Neural cell (in vitro differentiated cells): ENCODE measurements around the gene RNASE7. TPM values are rescaled to one million over a fixed set of nuclear protein-coding genes. Genes with fewer than 3 reads are reported as not detected.

Source experiments
- H2AFZ ChIP-seq: fragments of 200-600, 300-800 bp; sonication (generic), shearing (Covaris generic); 2 replicates; pipeline ENCODE4 v1.6.0; 2014; ENCODE audit warnings: low read depth, mild to moderate bottlenecking, antibody characterized with exemption, low read length, moderate library complexity
- H3F3A ChIP-seq: fragments of 200-600 bp; shearing (Covaris generic); 2 replicates; pipeline ENCODE4 v1.6.1; 2016; ENCODE audit warnings: mild to moderate bottlenecking, moderate library complexity, mixed read lengths, antibody characterized with exemption, low read length; ENCODE audit not compliant: insufficient read depth, poor library complexity, severe bottlenecking
- H3K27ac ChIP-seq: fragments of 200-600, 300-800 bp; sonication (generic), shearing (Covaris generic); 2 replicates; pipeline ENCODE4 v1.5.1; 2014; ENCODE audit warnings: mild to moderate bottlenecking, low read length, moderate library complexity
- H3K27me3 ChIP-seq: fragments of 300-800, 200-600 bp; sonication (generic), shearing (Covaris generic); 2 replicates; pipeline ENCODE4 v1.6.0; 2014; ENCODE audit warnings: mild to moderate bottlenecking, low read depth, low read length, moderate library complexity; ENCODE audit not compliant: insufficient read depth
- H3K36me3 ChIP-seq: fragments of 300-800, 200-600 bp; sonication (generic), shearing (Covaris generic); 2 replicates; pipeline ENCODE4 v1.5.1; 2014; ENCODE audit warnings: mild to moderate bottlenecking, antibody characterized with exemption, low read length, moderate library complexity; ENCODE audit not compliant: insufficient read depth
- H3K4me2 ChIP-seq: fragments of 300-800, 200-600 bp; sonication (generic), shearing (Covaris generic); 2 replicates; pipeline ENCODE4 v1.6.0; 2014; ENCODE audit warnings: mild to moderate bottlenecking, low read length
- H3K4me3 ChIP-seq: fragments of 300-800, 200-600 bp; sonication (generic), shearing (Covaris generic); 2 replicates; pipeline ENCODE4 v1.5.1; 2014; ENCODE audit warnings: mild to moderate bottlenecking, low read length, moderate library complexity
- H3K79me2 ChIP-seq: fragments of 200-600 bp; shearing (Covaris generic); replicated peaks from 2 replicates; pipeline ENCODE4 v1.6.0; 2014; ENCODE audit warnings: mild to moderate bottlenecking, low read length, moderate library complexity; ENCODE audit not compliant: insufficient read depth
- H3K9ac ChIP-seq: fragments of 300-800, 200-600 bp; sonication (generic), shearing (Covaris generic); 2 replicates; pipeline ENCODE4 v1.6.1; 2016; ENCODE audit warnings: mild to moderate bottlenecking, low read length, mixed read lengths
- H3K9me2 ChIP-seq: fragments of 200-600 bp; shearing (Covaris generic); 2 replicates; pipeline ENCODE4 v1.6.1; 2016; ENCODE audit warnings: mild to moderate bottlenecking, low read length, mixed read lengths; ENCODE audit not compliant: insufficient read depth
- H3K9me3 ChIP-seq: fragments of 200-600, 300-800 bp; sonication (generic), shearing (Covaris generic); 2 replicates; pipeline ENCODE4 v1.6.1; 2016; ENCODE audit warnings: mild to moderate bottlenecking, mixed run types, low read length, moderate library complexity, mixed read lengths
- H4K20me1 ChIP-seq: fragments of 200-600 bp; shearing (Covaris generic); 2 replicates; pipeline ENCODE4 v1.6.1; 2016; ENCODE audit warnings: mild to moderate bottlenecking, mixed run types; ENCODE audit not compliant: insufficient read depth
- EP300 ChIP-seq: fragments of 450-650 bp; conservative IDR thresholded peaks from 2 replicates; pipeline ENCODE4 v1.6.1; 2014; ENCODE audit warnings: antibody characterized with exemption, mild to moderate bottlenecking, moderate library complexity; ENCODE audit not compliant: poor library complexity, severe bottlenecking
- EZH2 ChIP-seq: fragments of 200-600, 300-800 bp; shearing (Covaris generic), sonication (generic); IDR thresholded peaks from 2 replicates; pipeline ENCODE4 v1.6.1; 2014; ENCODE audit warnings: antibody characterized with exemption, low read length, borderline replicate concordance, mild to moderate bottlenecking; ENCODE audit not compliant: insufficient read depth, poor library complexity, severe bottlenecking
- MXI1 ChIP-seq: fragments of 450-650 bp; conservative IDR thresholded peaks from 2 replicates; pipeline ENCODE4 v1.6.1; 2014; ENCODE audit warnings: antibody characterized with exemption, mild to moderate bottlenecking; ENCODE audit not compliant: poor library complexity, severe bottlenecking
- POLR2AphosphoS5 ChIP-seq: IDR thresholded peaks from 2 replicates; pipeline ENCODE4 v1.6.1; 2012
- RAD21 ChIP-seq: fragments of 450-650 bp; conservative IDR thresholded peaks from 2 replicates; pipeline ENCODE4 v1.6.1; 2014; ENCODE audit warnings: antibody characterized with exemption, mild to moderate bottlenecking, moderate library complexity
- SMC3 ChIP-seq: fragments of 450-650 bp; conservative IDR thresholded peaks from 2 replicates; pipeline ENCODE4 v1.6.1; 2014; ENCODE audit warnings: antibody characterized with exemption, mild to moderate bottlenecking, moderate library complexity; ENCODE audit not compliant: poor library complexity
- TAF1 ChIP-seq: IDR thresholded peaks from 2 replicates; pipeline ENCODE4 v1.6.1; 2012; ENCODE audit warnings: low read depth
- polyA plus RNA-seq: library from polyadenylated mRNA; depleted of rRNA; stranded (reverse); fragments of >200 nt; gene quantifications from 2 replicates; pipeline ENCODE4 v1.2.3, GENCODE V29; 2014
- TF ChIP-seq, protein P1 (sequence below): fragments of 450-650 bp; IDR thresholded peaks from 2 replicates; pipeline ENCODE4 v1.5.1; 2014; ENCODE audit warnings: antibody characterized with exemption, mild to moderate bottlenecking, moderate library complexity; ENCODE audit not compliant: poor library complexity, severe bottlenecking
- TF ChIP-seq, protein P2 (sequence below): IDR thresholded peaks from 2 replicates; pipeline ENCODE4 v1.6.1; 2012; ENCODE audit warnings: borderline replicate concordance

RNASE7 gene
- polyA plus RNA-seq, 1 donor from 2014 or later = not detected

GRCh38 chr14:21066882-21067502 is 24.8 kb downstream of the RNASE7 start:
- Histone ChIP-seq H3K9ac (no peak overlapping the region), H3K79me2 (peaks cover 5% of the 10 kb centered on the region), H4K20me1 (no peaks in the 10 kb centered on the region), H3K9me2 (no peaks in the 10 kb centered on the region), H3K4me2 (no peak overlapping the region), H3K9me3 (no peaks in the 10 kb centered on the region), H3K4me3 (no peak overlapping the region), H3K36me3 (no peaks in the 10 kb centered on the region), H3K27ac (no peak overlapping the region), H3K27me3 (no peaks in the 10 kb centered on the region), H2AFZ (no peak overlapping the region), H3F3A (peaks cover 4% of the 10 kb centered on the region)
- TF ChIP-seq POLR2AphosphoS5 = no peak
- TF ChIP-seq EP300 = no peak
- TF ChIP-seq TAF1 = no peak
- TF ChIP-seq, protein P1, sequence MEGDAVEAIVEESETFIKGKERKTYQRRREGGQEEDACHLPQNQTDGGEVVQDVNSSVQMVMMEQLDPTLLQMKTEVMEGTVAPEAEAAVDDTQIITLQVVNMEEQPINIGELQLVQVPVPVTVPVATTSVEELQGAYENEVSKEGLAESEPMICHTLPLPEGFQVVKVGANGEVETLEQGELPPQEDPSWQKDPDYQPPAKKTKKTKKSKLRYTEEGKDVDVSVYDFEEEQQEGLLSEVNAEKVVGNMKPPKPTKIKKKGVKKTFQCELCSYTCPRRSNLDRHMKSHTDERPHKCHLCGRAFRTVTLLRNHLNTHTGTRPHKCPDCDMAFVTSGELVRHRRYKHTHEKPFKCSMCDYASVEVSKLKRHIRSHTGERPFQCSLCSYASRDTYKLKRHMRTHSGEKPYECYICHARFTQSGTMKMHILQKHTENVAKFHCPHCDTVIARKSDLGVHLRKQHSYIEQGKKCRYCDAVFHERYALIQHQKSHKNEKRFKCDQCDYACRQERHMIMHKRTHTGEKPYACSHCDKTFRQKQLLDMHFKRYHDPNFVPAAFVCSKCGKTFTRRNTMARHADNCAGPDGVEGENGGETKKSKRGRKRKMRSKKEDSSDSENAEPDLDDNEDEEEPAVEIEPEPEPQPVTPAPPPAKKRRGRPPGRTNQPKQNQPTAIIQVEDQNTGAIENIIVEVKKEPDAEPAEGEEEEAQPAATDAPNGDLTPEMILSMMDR = peak; percentile 55
- peak; percentile 57 for TF ChIP-seq RAD21
- peak; percentile 58 for TF ChIP-seq SMC3
- TF ChIP-seq EZH2 = no peak

DNA sequence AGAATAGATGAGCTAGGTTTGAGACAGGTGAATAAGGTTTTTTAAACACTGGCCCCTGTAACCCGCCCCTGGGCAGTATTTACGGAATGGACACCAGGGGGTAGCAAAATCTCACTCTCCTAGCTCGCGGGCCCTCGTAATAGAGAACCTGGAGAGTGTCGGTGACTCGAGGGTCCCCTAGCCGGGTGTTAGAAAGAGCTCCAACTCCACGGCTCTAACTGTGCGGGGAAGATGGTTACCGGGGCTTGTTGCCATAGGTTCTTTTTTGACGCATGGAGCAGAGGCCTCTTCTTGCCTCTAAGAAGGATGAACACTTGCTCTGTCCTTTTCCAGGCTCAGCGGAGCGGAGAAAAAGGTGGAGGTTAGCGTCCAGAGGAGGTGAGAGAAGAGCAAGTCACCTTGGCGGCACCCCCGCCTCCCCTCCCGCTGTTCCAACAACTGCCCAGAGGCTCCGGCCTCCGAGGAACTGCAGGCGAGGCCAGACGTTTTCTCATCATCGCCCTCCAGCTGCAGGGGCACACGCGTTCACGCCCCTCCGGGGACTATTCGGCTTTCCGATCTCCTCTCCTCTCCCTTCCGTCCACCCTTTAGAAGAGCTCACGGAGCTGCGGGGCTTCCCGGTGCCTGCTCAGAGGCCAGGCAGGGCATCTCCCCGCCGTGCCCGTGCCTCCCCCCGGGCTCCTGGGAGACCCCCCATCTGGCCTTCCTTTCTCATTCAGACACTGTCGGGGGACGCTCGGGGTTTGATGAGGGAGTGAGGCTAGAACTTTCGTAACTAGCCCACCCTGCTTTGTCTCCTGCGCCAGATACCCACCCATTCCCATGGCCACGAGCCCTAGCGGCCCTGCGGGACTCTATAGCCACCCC is 26.6 kb downstream of the RNASE7 start:
- Histone ChIP-seq H3K9me2 (no peaks in the 10 kb centered on the region), H3K27me3 (no peaks in the 10 kb centered on the region), H3K4me3 (peak overlapping the region; percentile 78), H3K9me3 (no peaks in the 10 kb centered on the region), H3K4me2 (peak overlapping the region; percentile 86), H3K36me3 (no peaks in the 10 kb centered on the region), H3F3A (peaks cover 4% of the 10 kb centered on the region), H4K20me1 (no peaks in the 10 kb centered on the region), H3K27ac (peak overlapping the region; percentile 88), H2AFZ (peak overlapping the region; percentile 88), H3K9ac (peak overlapping the region; percentile 92), H3K79me2 (peaks cover 7% of the 10 kb centered on the region)
- TF ChIP-seq, protein P1 = peak; percentile 73
- TF ChIP-seq TAF1 (no peak), MXI1 (peak; percentile 5), EZH2 (no peak), POLR2AphosphoS5 (no peak), RAD21 (peak; percentile 82), EP300 (no peak), SMC3 (peak; percentile 86)
- TF ChIP-seq, protein P2, sequence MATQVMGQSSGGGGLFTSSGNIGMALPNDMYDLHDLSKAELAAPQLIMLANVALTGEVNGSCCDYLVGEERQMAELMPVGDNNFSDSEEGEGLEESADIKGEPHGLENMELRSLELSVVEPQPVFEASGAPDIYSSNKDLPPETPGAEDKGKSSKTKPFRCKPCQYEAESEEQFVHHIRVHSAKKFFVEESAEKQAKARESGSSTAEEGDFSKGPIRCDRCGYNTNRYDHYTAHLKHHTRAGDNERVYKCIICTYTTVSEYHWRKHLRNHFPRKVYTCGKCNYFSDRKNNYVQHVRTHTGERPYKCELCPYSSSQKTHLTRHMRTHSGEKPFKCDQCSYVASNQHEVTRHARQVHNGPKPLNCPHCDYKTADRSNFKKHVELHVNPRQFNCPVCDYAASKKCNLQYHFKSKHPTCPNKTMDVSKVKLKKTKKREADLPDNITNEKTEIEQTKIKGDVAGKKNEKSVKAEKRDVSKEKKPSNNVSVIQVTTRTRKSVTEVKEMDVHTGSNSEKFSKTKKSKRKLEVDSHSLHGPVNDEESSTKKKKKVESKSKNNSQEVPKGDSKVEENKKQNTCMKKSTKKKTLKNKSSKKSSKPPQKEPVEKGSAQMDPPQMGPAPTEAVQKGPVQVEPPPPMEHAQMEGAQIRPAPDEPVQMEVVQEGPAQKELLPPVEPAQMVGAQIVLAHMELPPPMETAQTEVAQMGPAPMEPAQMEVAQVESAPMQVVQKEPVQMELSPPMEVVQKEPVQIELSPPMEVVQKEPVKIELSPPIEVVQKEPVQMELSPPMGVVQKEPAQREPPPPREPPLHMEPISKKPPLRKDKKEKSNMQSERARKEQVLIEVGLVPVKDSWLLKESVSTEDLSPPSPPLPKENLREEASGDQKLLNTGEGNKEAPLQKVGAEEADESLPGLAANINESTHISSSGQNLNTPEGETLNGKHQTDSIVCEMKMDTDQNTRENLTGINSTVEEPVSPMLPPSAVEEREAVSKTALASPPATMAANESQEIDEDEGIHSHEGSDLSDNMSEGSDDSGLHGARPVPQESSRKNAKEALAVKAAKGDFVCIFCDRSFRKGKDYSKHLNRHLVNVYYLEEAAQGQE = no peak
